HUES64 (cell line): Measurements from ENCODE around the gene HAUS1.
"Not testable (repeated sequence)": the region's sequence is repeated elsewhere in the genome, so short reads cannot be mapped to it uniquely, and the experiment has no call there.

Source experiments
- H3K27ac ChIP-seq: 2 replicates; pipeline ENCODE4 v1.7.0; 2013; ENCODE audit warnings: low read depth, low read length, inconsistent platforms
- H3K27me3 ChIP-seq: 2 replicates; pipeline ENCODE4 v1.6.1; 2013; ENCODE audit warnings: mild to moderate bottlenecking, low read length; ENCODE audit not compliant: insufficient read depth
- H3K36me3 ChIP-seq: 2 replicates; pipeline ENCODE4 v1.6.1; 2013; ENCODE audit warnings: mild to moderate bottlenecking, low read length; ENCODE audit not compliant: insufficient read depth
- H3K4me1 ChIP-seq: 2 replicates; pipeline ENCODE4 v1.6.1; 2013; ENCODE audit warnings: mild to moderate bottlenecking, low read length, moderate library complexity; ENCODE audit not compliant: insufficient read depth
- H3K4me3 ChIP-seq: 2 replicates; pipeline ENCODE4 v1.5.1; 2013; ENCODE audit warnings: mild to moderate bottlenecking, low read length, moderate library complexity
- H3K9ac ChIP-seq: 2 replicates; pipeline ENCODE4 v1.6.1; 2013; ENCODE audit warnings: mild to moderate bottlenecking, low read depth, low read length
- H3K9me3 ChIP-seq: 2 replicates; pipeline ENCODE4 v1.6.1; 2013; ENCODE audit warnings: low read depth, low read length; ENCODE audit not compliant: insufficient read depth
- WGBS: fragments of 150-250, 120-280 bp; methylation state at CpG from one replicate; pipeline ENCODE4 v1.1.7; 2013; ENCODE audit warnings: missing lambda C conversion rate; 5-methylcytosine and 5-hydroxymethylcytosine counted together

HAUS1 gene

DNA sequence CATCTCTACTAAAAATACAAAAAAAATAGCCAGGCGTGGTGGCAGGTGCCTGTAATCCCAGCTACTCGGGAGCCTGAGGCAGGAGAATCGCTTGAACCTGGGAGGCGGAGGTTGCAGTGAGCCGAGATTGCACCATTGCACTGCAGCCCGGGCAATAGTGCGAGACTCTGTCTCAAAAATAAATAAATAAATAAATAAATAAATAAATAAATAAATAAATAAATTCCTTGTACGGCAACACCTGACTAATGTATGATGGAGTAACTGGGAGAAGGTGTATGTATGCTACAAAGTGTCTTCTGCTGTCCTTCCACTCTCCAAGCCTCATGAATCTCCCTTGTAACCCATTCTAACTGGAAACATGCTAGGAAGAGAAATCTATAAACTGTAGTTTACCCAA lies 26.4 kb downstream of the HAUS1 start:
- not testable (repeated sequence) for H3K27me3 ChIP-seq, H3K9ac ChIP-seq, H3K4me1 ChIP-seq, H3K27ac ChIP-seq, H3K4me3 ChIP-seq, H3K9me3 ChIP-seq
- WGBS = 97% methylated on average over 5 of the region's 8 CpGs
- peaks cover 45% of the 10 kb centered on the region for H3K36me3 ChIP-seq

DNA sequence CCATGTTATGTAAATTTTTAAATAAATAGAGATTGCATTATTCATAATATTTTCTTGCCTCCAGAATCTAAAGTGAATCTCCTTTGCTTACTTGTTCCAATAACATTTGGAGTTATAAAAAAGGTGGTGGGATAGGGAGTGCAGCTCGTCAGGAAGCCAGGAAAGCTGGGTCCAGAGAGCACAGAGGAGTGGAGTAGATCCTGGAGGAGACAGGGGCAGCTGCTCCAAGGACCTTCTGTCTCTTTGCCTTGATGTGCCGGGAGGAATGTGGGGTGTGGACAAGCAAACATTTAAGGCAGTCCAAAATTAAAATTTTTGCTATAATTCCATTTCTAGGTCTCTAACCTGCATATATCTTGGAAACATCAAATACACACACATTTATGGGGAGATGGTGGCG lies 29.3 kb downstream of the HAUS1 start:
- no peak overlapping the region for H3K4me3 ChIP-seq

DNA sequence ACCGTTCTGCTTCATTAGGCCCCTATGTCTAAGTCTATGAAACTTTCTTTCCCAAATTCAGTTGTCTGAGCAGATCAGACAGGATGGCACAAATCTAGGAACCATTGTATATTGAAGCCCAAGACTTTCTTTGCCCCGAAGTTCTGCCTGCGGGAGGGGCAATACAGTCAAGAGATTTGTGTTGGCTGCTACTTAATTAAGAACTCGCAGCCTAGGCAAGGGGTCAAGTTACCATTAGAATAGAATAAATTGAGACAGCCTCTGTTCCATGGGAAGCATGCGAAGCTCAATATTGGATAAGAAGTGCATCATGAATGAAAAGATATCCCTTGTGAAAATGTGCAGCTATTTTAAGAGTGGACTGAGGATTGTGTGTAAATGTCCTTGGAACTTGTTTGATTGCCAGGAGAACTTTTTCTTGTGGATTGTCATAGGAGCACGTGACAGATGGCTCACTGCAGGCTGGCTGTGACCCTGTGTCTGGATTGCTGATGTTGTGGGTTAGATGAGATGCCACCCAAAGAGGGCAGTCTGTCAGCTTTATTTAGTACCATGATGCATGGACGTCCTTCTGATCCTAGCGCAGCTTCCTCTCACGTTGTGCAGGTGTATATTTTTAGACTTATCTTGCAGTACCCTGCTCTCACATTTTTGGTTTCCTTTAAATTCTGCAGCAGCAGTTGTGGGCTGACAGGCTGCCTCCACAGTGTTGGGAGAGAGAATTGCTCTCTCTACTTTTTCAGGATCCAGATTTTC lies 30.9 kb downstream of the HAUS1 start:
- H3K4me1 ChIP-seq = peaks cover 9% of the 10 kb centered on the region; the same call in 1 of the 2 replicates
- WGBS = 81% methylated on average over 9 of the region's 9 CpGs

More for the DNA sequence above, 29.3 kb downstream of the HAUS1 start:
- Histone ChIP-seq H3K9me3 (no peaks in the 10 kb centered on the region), H3K27me3 (no peaks in the 10 kb centered on the region), H3K27ac (no peak overlapping the region), H3K4me1 (peaks cover 9% of the 10 kb centered on the region; the same call in 1 of the 2 replicates), H3K9ac (no peak overlapping the region), H3K36me3 (peaks cover 20% of the 10 kb centered on the region)
- WGBS = 93% methylated on average over 1 of the region's 3 CpGs

DNA sequence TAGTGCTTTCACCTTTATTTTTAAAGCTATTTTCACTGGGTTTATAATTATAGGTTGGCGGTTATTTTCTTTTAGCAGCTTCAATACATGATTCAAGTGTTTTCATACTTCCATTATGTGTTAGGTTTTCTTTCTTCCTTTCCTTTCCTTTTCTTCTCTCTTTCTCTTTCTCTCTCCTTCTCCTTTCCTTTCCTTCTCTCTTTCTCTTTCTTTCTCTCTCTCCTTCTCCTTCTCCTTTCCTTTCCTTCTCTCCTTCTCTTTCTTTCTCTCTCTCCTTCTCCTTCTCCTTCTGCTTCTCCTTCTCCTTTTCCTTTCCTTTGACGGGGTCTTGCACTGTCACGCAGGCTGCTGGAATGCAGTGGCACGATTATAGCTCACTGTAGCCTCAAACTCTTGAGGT lies 36.0 kb downstream of the HAUS1 start:
- Histone ChIP-seq H3K9me3 (no peaks in the 10 kb centered on the region), H3K36me3 (no peaks in the 10 kb centered on the region), H3K4me1 (peaks cover 5% of the 10 kb centered on the region; the same call in 1 of the 2 replicates), H3K9ac (no peak overlapping the region), H3K4me3 (no peak overlapping the region), H3K27ac (no peak overlapping the region), H3K27me3 (no peaks in the 10 kb centered on the region)
- WGBS = 94% methylated on average over 3 of the region's 4 CpGs

More for the DNA sequence above, 30.9 kb downstream of the HAUS1 start:
- Histone ChIP-seq H3K36me3 (peaks cover 5% of the 10 kb centered on the region), H3K9ac (no peak overlapping the region), H3K4me3 (no peak overlapping the region), H3K27me3 (no peaks in the 10 kb centered on the region), H3K9me3 (no peaks in the 10 kb centered on the region), H3K27ac (no peak overlapping the region)

DNA sequence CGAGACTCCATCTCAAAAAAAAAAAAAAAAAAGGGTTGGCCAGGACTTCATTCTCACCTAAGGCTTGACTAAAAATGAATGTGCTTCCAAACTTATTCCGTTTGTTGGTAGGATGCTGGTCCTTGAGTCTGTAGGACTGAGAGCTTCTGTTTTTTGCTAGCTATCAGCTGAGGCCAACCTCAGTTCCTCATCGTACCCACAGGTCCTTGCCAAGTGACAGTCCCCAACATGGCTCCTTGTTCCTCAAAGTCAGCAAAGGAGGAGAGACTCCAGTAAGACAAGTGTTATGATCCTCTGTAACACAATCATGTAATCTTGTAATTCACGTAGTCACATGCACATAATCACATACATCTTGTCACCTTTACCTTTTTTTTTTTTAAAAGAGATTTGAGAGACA lies 37.0 kb downstream of the HAUS1 start:
- no peak overlapping the region for H3K27ac ChIP-seq
- no peaks in the 10 kb centered on the region for H3K36me3 ChIP-seq
- H3K27me3 ChIP-seq = no peaks in the 10 kb centered on the region
- WGBS = 97% methylated on average over 3 of the region's 4 CpGs
- H3K9ac ChIP-seq = no peak overlapping the region
- no peak overlapping the region for H3K4me3 ChIP-seq
- H3K9me3 ChIP-seq = no peaks in the 10 kb centered on the region
- H3K4me1 ChIP-seq = no peaks in the 10 kb centered on the region

DNA sequence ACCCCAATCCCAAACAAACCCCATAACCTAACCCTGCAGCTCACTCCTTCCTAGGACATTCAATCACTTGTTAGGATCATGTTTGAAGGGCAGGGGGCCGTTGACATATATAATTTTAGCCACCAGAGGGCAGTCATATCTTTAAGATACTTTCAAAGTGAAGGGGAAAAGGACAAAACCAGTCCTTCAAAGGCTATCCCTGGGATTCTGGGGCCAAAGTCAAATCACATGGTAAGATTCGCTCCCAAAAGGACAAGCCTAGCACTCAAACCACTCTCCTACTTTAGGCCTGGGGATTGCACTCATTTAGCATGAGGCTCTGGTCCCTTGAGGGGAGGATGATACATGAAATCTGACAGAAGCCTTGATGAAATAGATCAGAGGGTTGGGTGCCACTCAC lies 44.6 kb downstream of the HAUS1 start:
- WGBS = 17% methylated on average over 2 of the region's 2 CpGs

DNA sequence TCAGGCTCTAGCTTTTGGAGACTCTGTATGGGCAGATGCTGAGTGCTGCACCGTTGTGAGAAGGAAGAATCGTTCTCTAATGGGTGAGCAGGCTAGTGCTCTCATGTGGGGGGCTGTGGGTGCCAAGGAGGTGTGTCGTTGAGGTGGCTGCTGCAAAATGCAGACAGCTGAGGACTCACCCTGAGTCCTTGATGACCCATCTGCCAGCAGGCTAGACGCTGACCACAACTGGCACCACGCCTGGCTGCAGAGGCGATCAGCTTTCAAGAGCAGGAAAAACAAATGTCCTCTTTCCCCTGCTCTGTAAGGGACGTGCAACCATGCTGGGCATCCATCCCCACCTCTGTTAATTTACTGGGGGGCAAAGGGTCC lies 48.2 kb downstream of the HAUS1 start:
- H3K27me3 ChIP-seq = no peaks in the 10 kb centered on the region
- H3K36me3 ChIP-seq = no peaks in the 10 kb centered on the region
- peaks cover 17% of the 10 kb centered on the region for H3K4me1 ChIP-seq
- no peak overlapping the region for H3K4me3 ChIP-seq
- no peak overlapping the region for H3K9ac ChIP-seq
- no peak overlapping the region for H3K27ac ChIP-seq
- WGBS = 72% methylated on average over 7 of the region's 7 CpGs
- H3K9me3 ChIP-seq = no peaks in the 10 kb centered on the region

More for the DNA sequence above, 44.6 kb downstream of the HAUS1 start:
- H3K4me1 ChIP-seq = peaks cover 17% of the 10 kb centered on the region
- no peak overlapping the region for H3K9ac ChIP-seq
- no peaks in the 10 kb centered on the region for H3K27me3 ChIP-seq
- H3K9me3 ChIP-seq = no peaks in the 10 kb centered on the region
- no peak overlapping the region for H3K4me3 ChIP-seq
- no peaks in the 10 kb centered on the region for H3K36me3 ChIP-seq
- H3K27ac ChIP-seq = no peak overlapping the region

DNA sequence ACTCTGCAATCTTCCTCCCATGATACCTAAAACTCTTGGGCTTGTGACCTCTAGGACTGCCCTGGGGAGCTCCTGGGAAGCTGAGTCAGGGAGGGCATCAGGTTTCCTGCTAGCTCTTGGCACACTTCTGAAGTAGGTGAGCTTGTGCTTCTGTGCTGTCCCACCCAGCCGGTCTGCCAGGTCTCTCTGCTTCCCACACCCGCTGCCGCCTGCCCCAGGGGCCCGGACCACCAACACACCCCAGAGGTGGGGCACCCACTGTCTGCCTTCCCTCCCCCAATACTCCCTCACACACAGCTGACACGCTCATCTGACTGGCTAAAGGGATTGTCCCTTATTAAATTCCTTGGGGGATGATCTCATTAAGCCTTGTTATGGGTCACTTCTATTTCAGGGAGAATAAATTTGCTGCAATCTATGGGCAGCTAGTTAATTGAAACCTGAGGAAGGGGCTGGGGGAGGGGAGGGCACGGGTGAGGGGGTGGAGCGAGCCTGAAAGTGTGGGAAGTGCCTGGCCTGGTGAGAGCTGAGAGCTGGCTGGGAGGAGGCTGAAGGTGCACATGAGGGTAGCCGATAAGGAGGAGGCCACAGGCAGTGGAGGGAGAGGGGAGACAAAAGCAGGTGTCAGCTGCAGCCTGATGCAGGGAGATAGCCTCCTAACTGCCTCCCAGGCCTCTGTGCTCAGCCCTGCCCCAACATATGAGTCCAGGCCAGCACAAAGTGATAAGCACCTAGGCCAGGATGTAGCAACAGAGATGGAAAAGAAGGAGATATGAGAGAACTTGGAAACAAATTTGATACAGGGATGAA lies 48.8 kb downstream of the HAUS1 start:
- Histone ChIP-seq H3K27ac (no peak overlapping the region), H3K9me3 (no peaks in the 10 kb centered on the region), H3K4me1 (peaks cover 17% of the 10 kb centered on the region), H3K36me3 (no peaks in the 10 kb centered on the region), H3K27me3 (no peaks in the 10 kb centered on the region), H3K9ac (no peak overlapping the region), H3K4me3 (peak overlapping the region; percentile 15; the same call in 1 of the 2 replicates)
- WGBS = 36% methylated on average over 8 of the region's 8 CpGs

DNA sequence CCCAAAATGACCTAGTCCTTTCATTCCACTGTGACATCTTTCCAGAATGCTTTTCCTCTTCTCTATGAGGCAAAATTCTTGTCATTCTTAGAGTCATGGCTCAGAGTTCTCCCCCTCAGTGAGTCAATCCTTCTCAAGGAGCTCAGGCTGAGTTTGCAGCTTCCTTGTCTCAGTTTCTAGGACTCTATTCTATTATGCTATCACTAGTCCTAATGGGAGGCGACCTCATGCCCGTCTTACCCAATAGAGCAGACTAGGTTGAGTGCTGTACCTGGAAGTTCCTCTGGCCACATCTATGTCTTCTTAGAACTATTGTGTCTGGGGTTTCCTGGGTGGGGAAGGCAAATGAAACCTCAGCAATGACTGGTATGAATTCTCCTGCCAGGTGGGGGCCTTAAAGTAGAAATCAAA lies 51.5 kb downstream of the HAUS1 start:
- WGBS = 76% methylated on average over 2 of the region's 2 CpGs
- Histone ChIP-seq H3K9me3 (no peaks in the 10 kb centered on the region), H3K4me3 (no peak overlapping the region), H3K27ac (no peak overlapping the region), H3K27me3 (no peaks in the 10 kb centered on the region), H3K4me1 (peaks cover 17% of the 10 kb centered on the region), H3K36me3 (no peaks in the 10 kb centered on the region), H3K9ac (no peak overlapping the region)

DNA sequence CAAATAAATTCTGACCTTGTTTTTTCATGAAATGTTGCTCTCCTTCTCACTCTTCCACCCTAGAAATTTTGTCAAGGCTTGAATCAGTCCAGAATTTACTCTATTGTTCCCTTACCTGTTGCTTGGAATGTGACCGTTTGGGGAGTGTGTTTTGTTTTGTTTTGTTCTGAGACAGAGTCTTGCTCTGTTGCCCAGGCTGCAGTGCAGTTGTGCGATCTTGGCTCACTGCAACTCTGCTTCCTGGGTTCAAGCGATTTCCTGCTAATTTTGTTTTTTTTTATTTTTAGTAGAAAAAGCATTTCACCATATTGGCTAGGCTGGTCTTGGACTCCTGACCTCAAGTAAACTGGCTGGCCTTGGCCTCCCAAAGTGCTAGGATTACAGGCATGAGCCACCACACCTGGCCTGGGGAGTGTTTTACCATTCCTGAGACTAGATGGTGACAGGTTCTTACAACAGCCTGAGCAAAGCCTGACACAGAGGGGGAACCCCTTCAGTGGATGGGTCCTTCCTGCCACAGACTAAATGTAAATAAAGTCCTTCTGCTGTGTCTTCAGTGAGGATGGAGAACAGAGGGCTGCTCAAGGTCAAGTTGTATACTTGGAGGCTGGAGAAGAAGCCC lies 52.0 kb downstream of the HAUS1 start:
- H3K9me3 ChIP-seq = no peaks in the 10 kb centered on the region
- H3K27me3 ChIP-seq = no peaks in the 10 kb centered on the region
- H3K36me3 ChIP-seq = no peaks in the 10 kb centered on the region
- H3K4me1 ChIP-seq = peaks cover 17% of the 10 kb centered on the region
- H3K4me3 ChIP-seq = no peak overlapping the region
- H3K9ac ChIP-seq = no peak overlapping the region
- H3K27ac ChIP-seq = no peak overlapping the region
- WGBS = 89% methylated on average over 3 of the region's 3 CpGs

DNA sequence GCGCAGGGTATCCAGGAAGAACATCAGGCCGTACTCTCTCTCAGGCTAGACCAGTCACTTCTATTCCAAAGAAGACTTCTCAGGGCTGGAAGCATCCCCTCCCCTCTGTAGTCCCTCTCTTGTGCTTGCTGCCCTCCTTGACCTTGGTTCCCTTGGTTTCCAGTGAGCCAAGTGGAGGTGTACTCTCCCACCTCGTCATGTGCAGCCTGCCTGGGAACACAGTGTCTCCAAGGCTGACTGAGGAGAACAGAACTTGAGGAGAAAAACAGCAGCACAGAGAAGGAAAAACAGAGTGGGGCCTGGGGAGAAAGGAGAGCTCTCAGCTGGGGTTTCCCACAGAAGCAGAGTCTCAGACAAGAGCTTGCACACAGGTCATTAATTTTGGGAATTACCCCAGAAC lies 52.7 kb downstream of the HAUS1 start:
- Histone ChIP-seq H3K9me3 (no peaks in the 10 kb centered on the region), H3K4me3 (no peak overlapping the region), H3K36me3 (no peaks in the 10 kb centered on the region), H3K4me1 (peaks cover 17% of the 10 kb centered on the region), H3K27me3 (no peaks in the 10 kb centered on the region), H3K27ac (no peak overlapping the region), H3K9ac (no peak overlapping the region)
- WGBS = 92% methylated on average over 3 of the region's 3 CpGs
